Lower leg skin (tissue), 4 donors: ENCODE measurements around the gene LEKR1. TPM values are rescaled to one million over a fixed set of nuclear protein-coding genes. Genes with fewer than 3 reads are reported as not detected.

ENCODE experiments used
- DNase-seq, 2 donors: peaks; one replicate each; pipeline ENCODE4 v3.0.0-alpha.2; 2019; ENCODE audit warnings: low spot score in 2 of 2
- H3K4me3 ChIP-seq: fragments of 200-600 bp; sonication (generic); 2 replicates; pipeline ENCODE4 v1.5.1; 2017; ENCODE audit warnings: mild to moderate bottlenecking, low read depth; ENCODE audit not compliant: poor library complexity, severe bottlenecking
- CTCF ChIP-seq, 3 donors: fragments of 450-650 bp; IDR thresholded peaks; one replicate each; pipeline ENCODE4 v1.5.1; 2016; ENCODE audit warnings: antibody characterized with exemption in 3 of 3, mild to moderate bottlenecking in 3 of 3, moderate library complexity in 2 of 3
- POLR2A ChIP-seq, 2 donors: fragments of 450-650 bp; IDR thresholded peaks; one replicate each; pipeline ENCODE4 v1.6.1; 2016 to 2017; ENCODE audit warnings: antibody characterized with exemption in 2 of 2, mild to moderate bottlenecking in 1 of 2, moderate library complexity in 1 of 2
- WGBS, 2 donors: methylation state at CpG; one replicate each; pipeline ENCODE4 v1.1.5; 2018; 5-methylcytosine and 5-hydroxymethylcytosine counted together
- intact Hi-C: fragments of 100-400 bp; cut with DNase I; formaldehyde crosslinking; loops from one replicate; pipeline ENCODE4 v1.15.0; 2023; ENCODE audit warnings: low total_unique reads
- total RNA-seq, 4 donors: library from RNA; depleted of rRNA; stranded (reverse); fragments of >200 nt; gene quantifications; one replicate each; pipeline ENCODE4 v1.1.0, GENCODE V29; 2016

The LEKR1 gene
- total RNA-seq, 4 donors from 2014 or later = 0.39 to 2.5 (median 0.89) TPM; not detected in 1

- DNase-seq = no peak
- TF ChIP-seq POLR2A (IDR thresholded peaks at IDR 0.05) (no peak), CTCF (IDR thresholded peaks at IDR 0.05) (no peak)
- peak overlapping the region; percentile 39 for H3K4me3 ChIP-seq
- intact Hi-C loops = no loop called here
- 16 to 24% methylated on average over 13 of the region's 13 CpGs for WGBS, 2 donors
Observed at GRCh38 chr3:157087780-157088600, 261.8 kb downstream of the LEKR1 start.

DNA sequence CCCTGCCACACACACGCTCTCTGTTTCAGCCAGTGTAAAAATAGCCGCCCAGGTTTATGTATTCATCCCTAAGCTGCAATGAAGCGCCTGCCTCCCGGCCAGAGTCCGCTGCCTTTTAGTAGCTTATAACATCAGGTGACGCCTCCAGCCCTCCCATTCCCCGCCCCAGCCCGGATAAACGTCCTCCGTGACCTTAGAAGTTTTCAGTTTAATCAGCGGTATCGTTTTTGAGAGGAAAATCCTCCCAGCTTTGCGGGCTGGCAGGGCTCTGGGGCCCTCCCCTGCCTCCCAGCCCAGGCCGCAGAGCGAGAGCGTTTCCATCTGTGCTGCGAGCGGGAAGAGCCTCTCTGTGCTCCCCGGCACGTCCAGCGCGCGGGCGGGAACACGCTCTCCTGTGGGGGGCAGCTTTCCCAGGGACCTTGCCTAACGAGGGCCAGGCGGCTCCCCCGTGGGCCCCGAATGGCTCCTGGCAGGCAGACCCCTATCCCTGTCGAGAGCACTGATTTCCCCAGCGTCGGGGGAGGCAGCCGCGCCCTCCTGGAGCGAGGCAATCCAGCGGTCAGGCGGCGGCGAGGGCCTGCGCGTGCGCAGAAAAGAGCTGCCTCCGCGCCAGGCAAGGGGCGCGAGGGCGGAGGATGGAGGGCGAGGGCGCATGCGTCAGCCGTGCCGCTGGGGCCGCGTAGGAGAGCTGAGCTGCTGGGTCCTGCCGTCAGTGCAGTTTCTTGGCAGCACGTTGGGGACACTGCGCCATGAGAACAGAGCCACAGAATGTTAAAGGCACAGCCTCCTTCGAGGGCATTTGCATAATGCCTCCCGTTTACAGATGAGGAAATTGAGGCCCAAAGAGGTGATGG, 262.7 kb downstream of the LEKR1 start:
- no peak for TF ChIP-seq CTCF (IDR thresholded peaks at IDR 0.05)
- peak in 1 of 2 donors; percentile 66 for TF ChIP-seq POLR2A (IDR thresholded peaks at IDR 0.05)
- peak; percentile 93 to 99 for DNase-seq
- WGBS, 2 donors = 0% methylated on average over 40 to 43 of the region's 59 CpGs
- H3K4me3 ChIP-seq = peak overlapping the region; percentile 39
- intact Hi-C loops = no loop called here

DNA sequence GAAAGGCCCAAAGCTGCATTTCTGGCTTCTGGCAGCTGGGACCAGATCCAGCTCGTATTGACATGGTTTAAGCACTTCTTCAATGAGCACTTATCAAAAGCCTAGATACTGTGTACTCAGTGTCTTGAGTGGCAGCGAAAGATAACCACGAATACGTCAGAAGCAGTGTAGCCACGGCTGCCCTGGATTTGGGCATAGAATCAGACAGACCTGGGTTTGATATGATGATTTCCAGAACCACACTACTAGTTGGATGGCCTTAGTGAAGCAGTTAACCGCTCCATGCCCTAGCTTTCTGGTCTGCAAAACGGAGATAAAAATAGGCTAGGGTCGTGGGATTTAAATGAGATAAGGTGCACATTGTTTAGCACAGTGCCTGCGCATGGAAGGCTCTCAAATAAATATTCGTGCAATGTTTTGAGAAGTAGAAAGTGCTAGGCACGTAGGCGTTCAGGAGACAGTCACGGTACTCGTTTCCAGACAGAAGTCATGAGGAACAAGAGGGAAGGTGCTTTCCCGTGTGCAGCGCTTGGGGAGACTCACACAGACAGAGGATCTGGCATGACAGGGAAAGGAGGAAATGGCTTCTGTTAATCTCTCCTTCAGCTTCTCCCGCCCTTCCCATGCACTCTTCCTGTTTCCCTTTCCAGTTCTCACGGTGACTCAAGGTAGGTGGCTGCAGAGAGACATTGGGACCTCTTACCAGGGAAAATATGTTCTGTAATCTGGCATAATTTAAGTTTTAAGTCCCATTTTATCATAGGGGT, 263.5 kb downstream of the LEKR1 start:
- 21 to 29% methylated on average over 18 of the region's 18 CpGs for WGBS, 2 donors
- peak in 1 of 2 donors; percentile 61 for DNase-seq
- no peak overlapping the region for H3K4me3 ChIP-seq
- TF ChIP-seq POLR2A (IDR thresholded peaks at IDR 0.05) = no peak
- TF ChIP-seq CTCF (IDR thresholded peaks at IDR 0.05) = no peak
- intact Hi-C loops = no loop called here

DNA sequence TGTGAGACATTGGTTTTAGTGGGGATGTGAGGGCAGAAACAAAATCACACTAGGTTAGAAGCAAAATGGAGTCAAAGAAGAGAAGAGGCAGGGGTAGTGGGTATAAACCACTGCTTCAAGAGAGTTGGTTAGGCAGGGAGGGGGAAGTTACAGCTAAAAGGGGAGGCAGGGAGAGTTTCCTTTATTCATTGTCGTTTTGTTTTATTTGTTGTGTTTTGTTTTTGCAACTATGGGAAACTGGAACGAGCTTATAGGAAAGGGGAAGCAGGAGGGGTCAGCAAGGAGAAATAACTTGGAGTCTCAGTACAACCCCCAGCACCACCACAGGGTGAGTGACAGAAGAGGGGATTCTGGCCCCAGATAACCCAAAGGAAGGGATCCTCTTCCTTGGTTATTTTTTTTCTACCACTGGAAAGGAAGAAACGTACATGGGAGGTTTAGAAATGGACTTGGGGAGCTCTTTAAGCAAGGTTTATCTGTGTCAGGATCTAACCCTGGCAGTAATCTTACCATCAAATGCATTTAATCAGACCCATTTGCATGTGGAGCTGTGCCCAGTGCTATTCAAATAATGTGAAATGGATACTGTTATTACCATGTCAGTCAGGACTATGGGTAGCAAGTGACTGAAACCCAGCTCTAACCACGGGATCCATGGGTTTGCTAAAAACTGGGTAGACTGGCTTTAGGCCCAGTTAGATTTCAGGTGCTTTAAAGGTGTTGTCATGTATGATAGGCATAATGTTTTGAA, 265.1 kb downstream of the LEKR1 start:
- no peak overlapping the region for H3K4me3 ChIP-seq
- no peak for TF ChIP-seq POLR2A (IDR thresholded peaks at IDR 0.05)
- TF ChIP-seq CTCF (IDR thresholded peaks at IDR 0.05) = no peak
- 54 to 55% methylated on average over 4 of the region's 4 CpGs for WGBS, 2 donors
- DNase-seq = no peak
- intact Hi-C loops = no loop called here

- WGBS, 2 donors = 77 to 88% methylated on average over 5 of the region's 5 CpGs
Observed at GRCh38 chr3:157092230-157092629, 266.1 kb downstream of the LEKR1 start.

More at GRCh38 chr3:157092230-157092629, 266.1 kb downstream of the LEKR1 start:
- DNase-seq = no peak
- intact Hi-C loops = no loop called here
- TF ChIP-seq CTCF (IDR thresholded peaks at IDR 0.05) (no peak), POLR2A (IDR thresholded peaks at IDR 0.05) (no peak)
- no peak overlapping the region for H3K4me3 ChIP-seq
